PC-3 (cell line): ENCODE measurements around the gene HBE1. TPM values are rescaled to one million over a fixed set of nuclear protein-coding genes. Genes with fewer than 3 reads are reported as not detected.
A peak's percentile ranks its signal among the peaks of the same experiment; 100 is the strongest.

Experiments
- ATAC-seq: fragments of 200-7000 bp; cut with Tn5 transposase; 2 replicates; pipeline ENCODE4 v1.9.1; 2020; ENCODE audit warnings: mild to moderate bottlenecking, moderate library complexity
- BruUV-seq: library from RNA; stranded (reverse); fragments of 400-500 nt; replicated peaks from 2 replicates; lab custom pipeline; 2021; lab: Mats Ljungman, UMichigan
- CTCF ChIA-PET: fragments of 300-600 bp; sonication (Branson Sonifier 250); formaldehyde crosslinking; loops from one replicate; lab custom pipeline; 2022; ENCODE audit warnings: antibody characterized with exemption; lab: Charles Lee
- POLR2A ChIA-PET: fragments of 300-600 bp; sonication (Branson Sonifier 250); formaldehyde crosslinking; loops from one replicate; lab custom pipeline; 2022; ENCODE audit warnings: antibody characterized with exemption; ENCODE audit not compliant: unreplicated experiment; lab: Charles Lee
- DNase-seq: peaks from one replicate; pipeline ENCODE4 v3.0.0-alpha.2; 2015
- H2AFZ ChIP-seq: fragments of 300-600 bp; sonication (generic); 2 replicates; pipeline ENCODE4 v1.6.0; 2016; ENCODE audit warnings: antibody characterized with exemption, low read length
- H3F3A ChIP-seq: fragments of 300-600 bp; sonication (generic); one replicate; pipeline ENCODE4 v1.6.0; 2017; ENCODE audit warnings: antibody characterized with exemption, low read length, control low read depth, mild to moderate bottlenecking; ENCODE audit not compliant: unreplicated experiment
- H3K27ac ChIP-seq: fragments of 300-600 bp; sonication (generic); 2 replicates; pipeline ENCODE4 v1.5.1; 2016; ENCODE audit warnings: mild to moderate bottlenecking, low read length
- H3K27me3 ChIP-seq: fragments of 300-600 bp; sonication (generic); 2 replicates; pipeline ENCODE4 v1.6.1; 2016; ENCODE audit warnings: low read length, mixed read lengths
- H3K36me3 ChIP-seq: fragments of 300-600 bp; sonication (generic); 2 replicates; pipeline ENCODE4 v1.6.1; 2016; ENCODE audit warnings: low read depth, mixed run types, low read length, mixed read lengths
- H3K4me1 ChIP-seq: fragments of 300-600 bp; sonication (generic); 2 replicates; pipeline ENCODE4 v1.5.1; 2016; ENCODE audit warnings: low read length; ENCODE audit not compliant: insufficient read depth
- H3K4me2 ChIP-seq: fragments of 300-600 bp; sonication (generic); 2 replicates; pipeline ENCODE4 v1.6.0; 2016; ENCODE audit warnings: low read length
- H3K4me3 ChIP-seq: fragments of 300-600 bp; sonication (generic); 2 replicates; pipeline ENCODE4 v1.5.1; 2016; ENCODE audit warnings: mild to moderate bottlenecking, low read length, mixed read lengths
- H3K79me2 ChIP-seq: fragments of 300-600 bp; sonication (generic); 2 replicates; pipeline ENCODE4 v1.6.1; 2017; ENCODE audit warnings: low read length, mixed read lengths
- H3K9ac ChIP-seq: fragments of 300-600 bp; sonication (generic); 2 replicates; pipeline ENCODE4 v1.6.0; 2016; ENCODE audit warnings: mild to moderate bottlenecking, low read length
- H3K9me2 ChIP-seq: fragments of 300-600 bp; sonication (generic); replicated peaks from 2 replicates; pipeline ENCODE4 v1.6.1; 2016; ENCODE audit warnings: mixed run types, low read length, mixed read lengths
- H3K9me3 ChIP-seq: fragments of 300-600 bp; sonication (generic); 2 replicates; pipeline ENCODE4 v1.6.1; 2016; ENCODE audit warnings: low read length, mixed read lengths
- H4K20me1 ChIP-seq: fragments of 300-600 bp; sonication (generic); 2 replicates; pipeline ENCODE4 v1.6.1; 2016; ENCODE audit warnings: low read length, mixed read lengths
- CTCF ChIP-seq: fragments of 300-600 bp; sonication (generic); conservative IDR thresholded peaks from 2 replicates; pipeline ENCODE4 v1.5.1; 2017; ENCODE audit warnings: antibody characterized with exemption, low read depth, mild to moderate bottlenecking, low read length
- EZH2 ChIP-seq: fragments of 300-600 bp; sonication (generic); IDR thresholded peaks from one replicate; pipeline ENCODE4 v1.6.1; 2017; ENCODE audit warnings: antibody characterized with exemption, mild to moderate bottlenecking, low read length; ENCODE audit not compliant: unreplicated experiment
- EZH2phosphoT487 ChIP-seq: fragments of 300-600 bp; sonication (generic); IDR thresholded peaks from 2 replicates; pipeline ENCODE4 v1.6.1; 2018; ENCODE audit warnings: mild to moderate bottlenecking, antibody characterized with exemption, low read length, borderline replicate concordance
- intact Hi-C: fragments of 100-400 bp; cut with micrococcal nuclease; formaldehyde crosslinking; loops from 2 replicates; pipeline ENCODE4 v1.9.0; 2023
- total RNA-seq: library from RNA; depleted of rRNA; stranded (reverse); fragments of >200 nt; gene quantifications from 2 replicates; pipeline ENCODE4 v1.2.3, GENCODE V29; 2014

The HBE1 gene
- total RNA-seq, 1 experiment from 2014 or later = 0.62 TPM

GRCh38 chr11:5282628-5283027 is 12.9 kb upstream of the HBE1 start:
- no TSS peak for BruUV-seq
- intact Hi-C loops = no loop called here
- no peak for DNase-seq

GRCh38 chr11:5281596-5281995 is 11.9 kb upstream of the HBE1 start:
- ATAC-seq (no peak), DNase-seq (no peak)
- no peak overlapping the region for H2AFZ ChIP-seq
- no peaks in the 10 kb centered on the region for H3F3A ChIP-seq
- no peaks in the 10 kb centered on the region for H3K9me3 ChIP-seq
- no peaks in the 10 kb centered on the region for H3K9me2 ChIP-seq
- no peak overlapping the region for H3K4me2 ChIP-seq
- H3K9ac ChIP-seq = no peak overlapping the region
- peaks cover 4% of the 10 kb centered on the region; the same call in 1 of the 2 replicates for H3K4me1 ChIP-seq
- no peaks in the 10 kb centered on the region for H3K27me3 ChIP-seq
- ChIA-PET CTCF (no interaction called here), POLR2A (no interaction called here)
- TF ChIP-seq CTCF (no peak), EZH2 (no peak), EZH2phosphoT487 (no peak)
- H4K20me1 ChIP-seq = no peaks in the 10 kb centered on the region
- no peak overlapping the region for H3K27ac ChIP-seq
- H3K4me3 ChIP-seq = no peak overlapping the region
- no peaks in the 10 kb centered on the region for H3K79me2 ChIP-seq
- intact Hi-C loops = no loop called here
- BruUV-seq = no TSS peak
- H3K36me3 ChIP-seq = no peaks in the 10 kb centered on the region

More at GRCh38 chr11:5282628-5283027, 12.9 kb upstream of the HBE1 start:
- TF ChIP-seq EZH2phosphoT487 = no peak
- no peak for TF ChIP-seq CTCF
- no peak for TF ChIP-seq EZH2
- ChIA-PET POLR2A (no interaction called here), CTCF (no interaction called here)
- Histone ChIP-seq H4K20me1 (no peaks in the 10 kb centered on the region), H2AFZ (no peak overlapping the region), H3F3A (no peaks in the 10 kb centered on the region), H3K4me2 (no peak overlapping the region), H3K4me3 (no peak overlapping the region), H3K27me3 (no peaks in the 10 kb centered on the region), H3K9ac (no peak overlapping the region), H3K9me2 (no peaks in the 10 kb centered on the region), H3K27ac (no peak overlapping the region), H3K79me2 (no peaks in the 10 kb centered on the region), H3K9me3 (no peaks in the 10 kb centered on the region), H3K4me1 (peaks cover 4% of the 10 kb centered on the region; the same call in 1 of the 2 replicates), H3K36me3 (no peaks in the 10 kb centered on the region)
- no peak for ATAC-seq

- POLR2A ChIA-PET = no interaction called here
- Histone ChIP-seq H3K9me3 (no peaks in the 10 kb centered on the region), H3K4me3 (no peak overlapping the region), H3K9me2 (no peaks in the 10 kb centered on the region), H3K27me3 (no peaks in the 10 kb centered on the region), H3K36me3 (no peaks in the 10 kb centered on the region), H3K9ac (no peak overlapping the region), H3F3A (no peaks in the 10 kb centered on the region), H3K4me1 (peaks cover 4% of the 10 kb centered on the region; the same call in 1 of the 2 replicates), H3K79me2 (no peaks in the 10 kb centered on the region), H3K4me2 (no peak overlapping the region), H4K20me1 (no peaks in the 10 kb centered on the region), H3K27ac (no peak overlapping the region), H2AFZ (no peak overlapping the region)
- intact Hi-C loops = no loop called here
- CTCF ChIA-PET = no interaction called here
- BruUV-seq = no TSS peak
- ATAC-seq (peak; percentile 96), DNase-seq (peak; percentile 95)
- no peak for TF ChIP-seq EZH2phosphoT487
- no peak for TF ChIP-seq EZH2
- TF ChIP-seq CTCF = no peak
Measured at GRCh38 chr11:5280582-5281102, 10.9 kb upstream of the HBE1 start.
